Uterus (tissue), 2 donors: ENCODE measurements around the gene CFHR1.
"Not testable (repeated sequence)": the region's sequence is repeated elsewhere in the genome, so short reads cannot be mapped to it uniquely, and the experiment has no call there.

Experiments used
- CTCF ChIP-seq, 4 experiments: fragments of 200-600 bp in 2 of 4; fragments of 450-650 bp in 2 of 4; sonication (generic) in 2 of 4; IDR thresholded peaks; one replicate each; pipeline ENCODE4 v1.5.1; 2016 to 2019; ENCODE audit warnings: antibody characterized with exemption in 4 of 4, mild to moderate bottlenecking in 2 of 4, moderate library complexity in 1 of 4
- POLR2A ChIP-seq, 2 donors: fragments of 450-650 bp; IDR thresholded peaks; one replicate each; pipeline ENCODE4 v1.6.1; 2016; ENCODE audit warnings: antibody characterized with exemption in 2 of 2, mild to moderate bottlenecking in 1 of 2, moderate library complexity in 1 of 2

GRCh38 chr1:196849613-196850492 is 30.3 kb downstream of the CFHR1 start:
- not testable (repeated sequence) for TF ChIP-seq POLR2A, CTCF (IDR thresholded peaks at IDR 0.05)
